A673 (cell line): ENCODE measurements around the gene CR1.

ENCODE experiments used
- CTCF ChIP-seq: fragments of 300-800, 200-600 bp; sonication (generic); conservative IDR thresholded peaks from 2 replicates; pipeline ENCODE4 v1.5.1; 2017; ENCODE audit warnings: low read depth, mild to moderate bottlenecking, antibody characterized with exemption, low read length, moderate library complexity, mixed read lengths
- EZH2 ChIP-seq: fragments of 200-600 bp; sonication (generic); IDR thresholded peaks from 2 replicates; pipeline ENCODE4 v1.6.1; 2017; ENCODE audit warnings: borderline replicate concordance, low read depth, mild to moderate bottlenecking, mixed read lengths, antibody characterized with exemption, low read length; ENCODE audit not compliant: poor library complexity, severe bottlenecking

GRCh38 chr1:207474210-207474609, 21.7 kb upstream of the CR1 start:
- TF ChIP-seq CTCF (no peak), EZH2 (no peak)
